LNCaP clone FGC (cell line): ENCODE data around the gene FGGY.

Source experiments
- DNase-seq: peaks from one replicate; pipeline ENCODE4 v3.0.0-alpha.2; 2011; ENCODE audit warnings: low read depth
- H3K4me3 ChIP-seq: 2 replicates; pipeline ENCODE4 v1.5.1; 2011; ENCODE audit warnings: mild to moderate bottlenecking, low read depth, low read length, control low read depth
- CTCF ChIP-seq: IDR thresholded peaks from 2 replicates; pipeline ENCODE4 v1.5.1; 2012; ENCODE audit warnings: mild to moderate bottlenecking; ENCODE audit not compliant: control insufficient read depth, insufficient read depth; ENCODE audit errors: extremely low read depth

FGGY gene

GRCh38 chr1:59391212-59392179 lies 94.6 kb downstream of the FGGY start:
- DNase-seq, result no peak

GRCh38 chr1:59393211-59394180 lies 96.6 kb downstream of the FGGY start:
- peak; percentile 34 for DNase-seq
- TF ChIP-seq CTCF, result no peak

More at GRCh38 chr1:59391212-59392179, 94.6 kb downstream of the FGGY start:
- TF ChIP-seq CTCF, result no peak
- no peak overlapping the region for H3K4me3 ChIP-seq

GRCh38 chr1:59394706-59395425 lies 98.0 kb downstream of the FGGY start:
- no peak for DNase-seq
- no peak overlapping the region for H3K4me3 ChIP-seq
- no peak for TF ChIP-seq CTCF

More at GRCh38 chr1:59393211-59394180, 96.6 kb downstream of the FGGY start:
- no peak overlapping the region for H3K4me3 ChIP-seq

- no peak overlapping the region for H3K4me3 ChIP-seq
- no peak for TF ChIP-seq CTCF
- no peak for DNase-seq
Measured at GRCh38 chr1:59396387-59396786, 99.5 kb downstream of the FGGY start.

GRCh38 chr1:59397139-59397858 lies 100.4 kb downstream of the FGGY start:
- no peak overlapping the region for H3K4me3 ChIP-seq
- TF ChIP-seq CTCF, result no peak
- DNase-seq, result no peak

- no peak for TF ChIP-seq CTCF
- no peak overlapping the region for H3K4me3 ChIP-seq
- no peak for DNase-seq
Measured at GRCh38 chr1:59399642-59400041, 102.7 kb downstream of the FGGY start.
